A549 (cell line): ENCODE results near the gene CPEB4. TPM values are rescaled to one million over a fixed set of nuclear protein-coding genes. Genes with fewer than 3 reads are reported as not detected.

Experiments
- ATAC-seq, 2 experiments: fragments of 200-7000 bp in 1 of 2; fragments of >200 bp in 1 of 2; cut with Nextera tagmentation in 1 of 2; cut with Tn5 transposase in 1 of 2; 3 replicates each; pipeline versions ENCODE4 v1.8.0 to v1.9.1; 2018 to 2020; ENCODE audit warnings: mild to moderate bottlenecking in 1 of 2, moderate library complexity in 1 of 2
- CTCF ChIA-PET: fragments of 300-600 bp; sonication (Branson Sonifier 250); formaldehyde crosslinking; extraction: SDS; loops from one replicate; lab custom pipeline; 2021; ENCODE audit warnings: antibody characterized with exemption, inconsistent platforms; lab: Yijun Ruan, JAX
- POLR2A ChIA-PET: fragments of 350-600 bp; formaldehyde crosslinking; extraction: SDS; loops from one replicate; lab custom pipeline; 2021; ENCODE audit warnings: antibody characterized with exemption, inconsistent platforms; lab: Yijun Ruan, JAX
- DNase-seq, 2 experiments: peaks; one replicate each; pipeline versions ENCODE4 v3.0.0 to v3.0.0-alpha.2; 2011 to 2016; ENCODE audit warnings: low read depth in 1 of 2, low spot score in 1 of 2
- FAIRE-seq: peaks from 2 replicates; lab custom pipeline; 2011; peaks lifted over from hg19 to GRCh38; lab: Jason Lieb, UNC
- H3K27ac ChIP-seq, 2 experiments: fragments of >200 bp; sonication (Bioruptor Twin); formaldehyde crosslinking; 3 replicates each; pipeline ENCODE4 v1.5.1; 2016 to 2017
- H3K4me1 ChIP-seq: fragments of >200 bp; sonication (Bioruptor Twin); formaldehyde crosslinking; 3 replicates; pipeline ENCODE4 v1.6.1; 2016
- H3K4me2 ChIP-seq: fragments of >200 bp; sonication (Bioruptor Twin); formaldehyde crosslinking; 3 replicates; pipeline ENCODE4 v1.6.1; 2016
- H3K4me3 ChIP-seq: fragments of >200 bp; sonication (Bioruptor Twin); formaldehyde crosslinking; 3 replicates; pipeline ENCODE4 v1.5.1; 2016
- H3K9me3 ChIP-seq: fragments of >200 bp; sonication (Bioruptor Twin); formaldehyde crosslinking; 3 replicates; pipeline ENCODE4 v1.6.1; 2016
- BHLHE40 ChIP-seq: IDR thresholded peaks from 2 replicates; pipeline ENCODE4 v1.6.1; 2012; ENCODE audit warnings: low read depth, low read length, inconsistent platforms
- CBX2 ChIP-seq: fragments of 200-600 bp; sonication (generic); IDR thresholded peaks from 2 replicates; pipeline ENCODE4 v1.6.1; 2016; ENCODE audit warnings: low read depth, mild to moderate bottlenecking, borderline replicate concordance
- CBX8 ChIP-seq: fragments of 200-600 bp; sonication (generic); IDR thresholded peaks from 2 replicates; pipeline ENCODE4 v1.6.1; 2016
- CEBPB ChIP-seq, 2 experiments: fragments of >200 bp in 1 of 2; sonication (Bioruptor Twin) in 1 of 2; formaldehyde crosslinking in 1 of 2; IDR thresholded peaks; 2 replicates each; pipeline ENCODE4 v1.6.1; 2012 to 2016
- CHD2 ChIP-seq: fragments of 150-350 bp; IDR thresholded peaks from 2 replicates; pipeline ENCODE4 v1.6.1; 2014; ENCODE audit warnings: low read length; ENCODE audit not compliant: partially characterized antibody
- CHD4 ChIP-seq: fragments of 200-600 bp; sonication (generic); IDR thresholded peaks from 2 replicates; pipeline ENCODE4 v1.6.1; 2016; ENCODE audit warnings: antibody characterized with exemption, mild to moderate bottlenecking, borderline replicate concordance
- EHF ChIP-seq: fragments of 250-450 bp; sonication (Bioruptor Pico); IDR thresholded peaks from 2 replicates; pipeline ENCODE4 v1.5.0; 2020; ENCODE audit warnings: mild to moderate bottlenecking
- FOSB ChIP-seq: fragments of 250-450 bp; sonication (Bioruptor Pico); IDR thresholded peaks from 2 replicates; pipeline ENCODE4 v1.5.0; 2020; ENCODE audit warnings: mild to moderate bottlenecking, moderate library complexity
- FOSL2 ChIP-seq, 2 experiments: fragments of 450-650 bp in 1 of 2; fragments of >200 bp in 1 of 2; sonication (Bioruptor Twin) in 1 of 2; formaldehyde crosslinking; IDR thresholded peaks; 2 replicates each; pipeline versions ENCODE4 v1.5.0 to v1.6.1; 2016 to 2020; ENCODE audit warnings: mild to moderate bottlenecking in 1 of 2, moderate library complexity in 1 of 2
- FOXS1 ChIP-seq: fragments of 250-450 bp; sonication (Bioruptor Pico); IDR thresholded peaks from 2 replicates; pipeline ENCODE4 v1.5.0; 2020; ENCODE audit warnings: mild to moderate bottlenecking, moderate library complexity
- GATA3 ChIP-seq: IDR thresholded peaks from 2 replicates; pipeline ENCODE4 v1.6.1; 2012; ENCODE audit warnings: borderline replicate concordance
- HDAC2 ChIP-seq: fragments of 200-600 bp; sonication (generic); IDR thresholded peaks from 2 replicates; pipeline ENCODE4 v1.6.1; 2016
- HEYL ChIP-seq: fragments of 250-450 bp; sonication (Bioruptor Pico); IDR thresholded peaks from 2 replicates; pipeline ENCODE4 v1.8.0; 2021; ENCODE audit warnings: mild to moderate bottlenecking, moderate library complexity
- HOXB5 ChIP-seq: fragments of 250-450 bp; sonication (Bioruptor Pico); IDR thresholded peaks from 2 replicates; pipeline ENCODE4 v1.5.0; 2020; ENCODE audit warnings: mild to moderate bottlenecking, moderate library complexity
- JUNB ChIP-seq: fragments of >200 bp; sonication (Bioruptor Twin); formaldehyde crosslinking; IDR thresholded peaks from 2 replicates; pipeline ENCODE4 v1.6.1; 2016
- KDM1A ChIP-seq: fragments of 200-600 bp; sonication (generic); IDR thresholded peaks from 2 replicates; pipeline ENCODE4 v1.6.1; 2016; ENCODE audit warnings: low read depth, mild to moderate bottlenecking
- MAZ ChIP-seq: fragments of 150-350 bp; IDR thresholded peaks from 2 replicates; pipeline ENCODE4 v1.6.1; 2014; ENCODE audit warnings: antibody characterized with exemption, low read depth, low read length, borderline replicate concordance
- NFE2L2 ChIP-seq: fragments of 150-350 bp; conservative IDR thresholded peaks from 2 replicates; pipeline ENCODE4 v1.6.1; 2014; ENCODE audit warnings: low read length
- PHF8 ChIP-seq: fragments of 200-600 bp; sonication (generic); IDR thresholded peaks from 2 replicates; pipeline ENCODE4 v1.6.1; 2016; ENCODE audit warnings: low read depth, mild to moderate bottlenecking, antibody characterized with exemption, moderate library complexity, borderline replicate concordance
- POLR2A ChIP-seq: IDR thresholded peaks from 2 replicates; pipeline ENCODE4 v1.6.1; 2012; ENCODE audit warnings: mild to moderate bottlenecking, low read length
- POLR2AphosphoS2 ChIP-seq: conservative IDR thresholded peaks from 2 replicates; pipeline ENCODE4 v1.6.1; 2012; ENCODE audit warnings: low read length, improper control_type of control experiment, inconsistent platforms
- SMC3 ChIP-seq: fragments of >200 bp; sonication (Bioruptor Twin); formaldehyde crosslinking; IDR thresholded peaks from 3 replicates; pipeline ENCODE4 v1.6.1; 2018; ENCODE audit warnings: inconsistent platforms
- ZNF302 ChIP-seq: fragments of 250-450 bp; sonication (Bioruptor Pico); IDR thresholded peaks from 2 replicates; pipeline ENCODE4 v1.9.0; 2021; ENCODE audit warnings: inconsistent platforms, mild to moderate bottlenecking, moderate library complexity
- WGBS: methylation state at CpG from one replicate; pipeline ENCODE4 v1.1.6; 2017; ENCODE audit errors: missing lambda C conversion rate; 5-methylcytosine and 5-hydroxymethylcytosine counted together
- polyA plus RNA-seq, 4 experiments: library from polyadenylated mRNA; depleted of rRNA in 3 of 4; stranded (reverse); fragments of >200 nt; fragmentation: RNase III in 1 of 4; extraction: RNeasy Plus Mini Kit Qiagen cat#74134 plus additional on column Dnase treatment in 1 of 4; gene quantifications; 2 replicates in 3 of 4; 3 replicates in 1 of 4; pipeline ENCODE4 v1.2.3, GENCODE V29; 2011 to 2017
- TF ChIP-seq, protein P1 (sequence below): fragments of 150-350 bp; IDR thresholded peaks from 2 replicates; pipeline ENCODE4 v1.6.1; 2014; ENCODE audit warnings: low read depth, mild to moderate bottlenecking, low read length
- TF ChIP-seq, protein P2 (sequence below): fragments of >200 bp; sonication (Bioruptor Twin); formaldehyde crosslinking; IDR thresholded peaks from 2 replicates; pipeline ENCODE4 v1.6.1; 2016
- TF ChIP-seq, protein P3 (sequence below): fragments of 200-600 bp; sonication (generic); IDR thresholded peaks from 2 replicates; pipeline ENCODE4 v1.6.1; 2016; ENCODE audit warnings: antibody characterized with exemption, mild to moderate bottlenecking, moderate library complexity
- TF ChIP-seq, protein P4 (sequence below): IDR thresholded peaks from 2 replicates; pipeline ENCODE4 v1.6.1; 2012

CPEB4 gene
- polyA plus RNA-seq, 2 of the 4 experiments (the other 2 are of a cell fraction), result 11.4 to 50.0 TPM

DNA sequence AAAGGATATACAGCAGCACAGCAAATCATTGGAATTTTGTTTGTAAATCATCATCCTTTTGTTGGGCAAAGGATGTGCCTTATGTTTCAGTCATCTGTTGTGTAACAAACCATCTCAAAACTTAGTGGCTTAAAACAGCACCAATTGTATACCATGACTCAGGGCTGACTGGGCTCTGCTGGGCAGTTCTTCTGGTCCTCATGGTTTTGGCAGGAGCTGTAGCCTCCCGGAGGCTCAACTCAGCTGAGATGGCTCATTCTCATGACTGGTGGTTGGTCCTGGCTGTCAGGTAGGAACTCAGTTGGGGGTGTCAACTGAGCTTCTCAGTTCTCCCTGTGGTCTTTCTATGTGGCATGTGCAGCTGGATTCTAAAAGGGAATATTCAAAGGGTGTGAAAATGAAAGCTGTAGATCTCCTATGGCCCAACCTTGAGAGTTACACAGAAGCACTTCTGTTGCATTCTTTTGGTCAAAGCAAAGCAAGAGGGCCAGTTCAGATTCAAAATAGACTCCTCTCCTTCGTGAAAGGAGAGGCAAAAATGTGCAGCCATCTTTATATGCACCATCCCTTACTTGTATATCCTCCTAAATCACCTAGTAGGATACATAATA, 39.1 kb upstream of the CPEB4 start:
- no peak for ATAC-seq
- ChIA-PET POLR2A (no interaction called here), CTCF (interaction anchor here (0.6 to 1.1 kb wide), 2 partner anchors 10 to 345 kb away, joined by 3 read pairs; no protein-coding TSS in a partner anchor)
- Histone ChIP-seq H3K27ac (no peak overlapping the region), H3K9me3 (peaks cover 26% of the 10 kb centered on the region; the same call in 2 of the 3 replicates), H3K4me3 (no peak overlapping the region), H3K4me2 (no peak overlapping the region), H3K4me1 (peaks cover under 1% of the 10 kb centered on the region; the same call in 1 of the 3 replicates)
- WGBS, result 51% methylated on average over 2 of the region's 2 CpGs
- DNase-seq, result no peak
- no peak for TF ChIP-seq KDM1A
- no peak for TF ChIP-seq FOSL2 (IDR thresholded peaks at IDR 0.05)
- 0 out of 2 replicates have a peak, but pooled peaks have one; percentile 3 for TF ChIP-seq FOSL2 (CRISPR knock-in tag; IDR thresholded peaks at IDR 0.05)
- no peak for TF ChIP-seq ZNF302 (CRISPR knock-in tag)
- FAIRE-seq, result no peak

DNA sequence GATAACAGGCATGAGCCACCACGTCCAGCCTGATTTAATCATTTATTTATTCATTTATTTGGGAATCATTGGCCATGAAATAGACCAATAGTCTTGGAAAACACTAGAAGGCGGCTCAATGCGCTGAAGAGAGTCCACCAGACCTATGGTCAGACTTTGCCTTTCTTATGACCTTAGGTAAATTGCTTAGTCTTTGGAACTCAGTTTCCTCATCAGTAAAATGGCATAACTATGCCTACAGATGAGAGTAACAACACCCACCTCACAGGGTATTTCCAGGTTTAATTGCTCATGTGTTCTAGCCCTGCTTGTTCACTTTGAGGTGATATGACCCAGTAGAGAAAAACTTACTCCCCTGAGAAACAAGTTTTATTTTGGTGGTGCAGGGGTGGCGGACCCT, 38.2 kb upstream of the CPEB4 start:
- DNase-seq, result no peak
- peaks cover 6% of the 10 kb centered on the region; the same call in 1 of the 3 replicates for H3K4me1 ChIP-seq
- 81% methylated on average over 4 of the region's 4 CpGs for WGBS
- CTCF ChIA-PET, result interaction anchor here (0.6 to 1.3 kb wide), 2 partner anchors 30 to 346 kb away, joined by 3 read pairs; no protein-coding TSS in a partner anchor
- POLR2A ChIA-PET, result no interaction called here
- H3K27ac ChIP-seq, result no peak overlapping the region
- TF ChIP-seq EHF (CRISPR knock-in tag), result no peak
- TF ChIP-seq CHD4, result no peak
- TF ChIP-seq HOXB5 (CRISPR knock-in tag), result no peak
- TF ChIP-seq CHD2, result no peak
- no peak for TF ChIP-seq CEBPB (IDR thresholded peaks at IDR 0.05)
- no peak for TF ChIP-seq HEYL (CRISPR knock-in tag)
- TF ChIP-seq SMC3, result no peak
- TF ChIP-seq POLR2AphosphoS2, result no peak
- TF ChIP-seq GATA3, result no peak
- TF ChIP-seq ZNF302 (CRISPR knock-in tag), result no peak
- TF ChIP-seq, protein P1, sequence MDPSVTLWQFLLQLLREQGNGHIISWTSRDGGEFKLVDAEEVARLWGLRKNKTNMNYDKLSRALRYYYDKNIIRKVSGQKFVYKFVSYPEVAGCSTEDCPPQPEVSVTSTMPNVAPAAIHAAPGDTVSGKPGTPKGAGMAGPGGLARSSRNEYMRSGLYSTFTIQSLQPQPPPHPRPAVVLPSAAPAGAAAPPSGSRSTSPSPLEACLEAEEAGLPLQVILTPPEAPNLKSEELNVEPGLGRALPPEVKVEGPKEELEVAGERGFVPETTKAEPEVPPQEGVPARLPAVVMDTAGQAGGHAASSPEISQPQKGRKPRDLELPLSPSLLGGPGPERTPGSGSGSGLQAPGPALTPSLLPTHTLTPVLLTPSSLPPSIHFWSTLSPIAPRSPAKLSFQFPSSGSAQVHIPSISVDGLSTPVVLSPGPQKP, result no peak
- no peak for TF ChIP-seq FOXS1 (CRISPR knock-in tag)
- no peak for TF ChIP-seq BHLHE40
- TF ChIP-seq CBX2, result no peak
- TF ChIP-seq, protein P2, sequence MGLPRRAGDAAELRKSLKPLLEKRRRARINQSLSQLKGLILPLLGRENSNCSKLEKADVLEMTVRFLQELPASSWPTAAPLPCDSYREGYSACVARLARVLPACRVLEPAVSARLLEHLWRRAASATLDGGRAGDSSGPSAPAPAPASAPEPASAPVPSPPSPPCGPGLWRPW, result no peak
- TF ChIP-seq, all 56 proteins: peak for 0
- ATAC-seq, result no peak
- no peak overlapping the region for H3K4me2 ChIP-seq
- no peak for FAIRE-seq
- no peak overlapping the region for H3K4me3 ChIP-seq
- H3K9me3 ChIP-seq, result peaks cover 26% of the 10 kb centered on the region; the same call in 2 of the 3 replicates

DNA sequence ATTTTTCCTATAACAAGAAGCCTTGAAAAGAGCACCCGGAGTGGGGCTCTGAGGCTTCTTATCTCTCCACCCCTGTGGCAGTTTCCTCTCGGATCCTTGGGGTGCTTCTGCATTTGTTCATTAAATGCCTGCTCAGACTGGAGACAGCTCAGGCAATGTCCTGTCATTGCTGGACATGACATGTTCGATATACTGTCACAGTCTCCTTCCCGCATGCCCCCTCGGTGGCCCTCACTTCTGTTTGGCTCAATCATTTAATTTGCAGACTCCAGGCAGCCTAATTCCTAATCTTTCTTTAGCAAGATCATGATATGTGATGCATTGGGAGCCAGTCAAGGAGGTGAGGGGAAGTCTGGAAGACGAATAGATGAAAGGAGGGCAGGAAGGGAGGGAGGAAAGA, 37.5 kb upstream of the CPEB4 start:
- DNase-seq (no peak), FAIRE-seq (no peak), ATAC-seq (no peak)
- CTCF ChIA-PET, result interaction anchor here (1.3 to 1.5 kb wide), 3 partner anchors 12 to 29 kb away, joined by 3 to 5 read pairs (median 4); no protein-coding TSS in a partner anchor
- H3K9me3 ChIP-seq, result peaks cover 26% of the 10 kb centered on the region; the same call in 2 of the 3 replicates
- H3K4me2 ChIP-seq, result no peak overlapping the region
- H3K4me1 ChIP-seq, result peaks cover 6% of the 10 kb centered on the region; the same call in 1 of the 3 replicates
- POLR2A ChIA-PET, result no interaction called here
- 70% methylated on average over 6 of the region's 6 CpGs for WGBS
- H3K27ac ChIP-seq, result no peak overlapping the region
- no peak overlapping the region for H3K4me3 ChIP-seq
- TF ChIP-seq PHF8, result no peak
- no peak for TF ChIP-seq POLR2A
- TF ChIP-seq KDM1A, result no peak
- no peak for TF ChIP-seq CBX8
- TF ChIP-seq, protein P1, result no peak
- TF ChIP-seq HDAC2, result no peak
- TF ChIP-seq NFE2L2, result no peak
- no peak for TF ChIP-seq EHF (CRISPR knock-in tag)
- TF ChIP-seq MAZ, result no peak
- TF ChIP-seq FOSB, result no peak
- TF ChIP-seq, protein P3, sequence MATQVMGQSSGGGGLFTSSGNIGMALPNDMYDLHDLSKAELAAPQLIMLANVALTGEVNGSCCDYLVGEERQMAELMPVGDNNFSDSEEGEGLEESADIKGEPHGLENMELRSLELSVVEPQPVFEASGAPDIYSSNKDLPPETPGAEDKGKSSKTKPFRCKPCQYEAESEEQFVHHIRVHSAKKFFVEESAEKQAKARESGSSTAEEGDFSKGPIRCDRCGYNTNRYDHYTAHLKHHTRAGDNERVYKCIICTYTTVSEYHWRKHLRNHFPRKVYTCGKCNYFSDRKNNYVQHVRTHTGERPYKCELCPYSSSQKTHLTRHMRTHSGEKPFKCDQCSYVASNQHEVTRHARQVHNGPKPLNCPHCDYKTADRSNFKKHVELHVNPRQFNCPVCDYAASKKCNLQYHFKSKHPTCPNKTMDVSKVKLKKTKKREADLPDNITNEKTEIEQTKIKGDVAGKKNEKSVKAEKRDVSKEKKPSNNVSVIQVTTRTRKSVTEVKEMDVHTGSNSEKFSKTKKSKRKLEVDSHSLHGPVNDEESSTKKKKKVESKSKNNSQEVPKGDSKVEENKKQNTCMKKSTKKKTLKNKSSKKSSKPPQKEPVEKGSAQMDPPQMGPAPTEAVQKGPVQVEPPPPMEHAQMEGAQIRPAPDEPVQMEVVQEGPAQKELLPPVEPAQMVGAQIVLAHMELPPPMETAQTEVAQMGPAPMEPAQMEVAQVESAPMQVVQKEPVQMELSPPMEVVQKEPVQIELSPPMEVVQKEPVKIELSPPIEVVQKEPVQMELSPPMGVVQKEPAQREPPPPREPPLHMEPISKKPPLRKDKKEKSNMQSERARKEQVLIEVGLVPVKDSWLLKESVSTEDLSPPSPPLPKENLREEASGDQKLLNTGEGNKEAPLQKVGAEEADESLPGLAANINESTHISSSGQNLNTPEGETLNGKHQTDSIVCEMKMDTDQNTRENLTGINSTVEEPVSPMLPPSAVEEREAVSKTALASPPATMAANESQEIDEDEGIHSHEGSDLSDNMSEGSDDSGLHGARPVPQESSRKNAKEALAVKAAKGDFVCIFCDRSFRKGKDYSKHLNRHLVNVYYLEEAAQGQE, result no peak
- TF ChIP-seq JUNB, result no peak
- TF ChIP-seq, protein P4, sequence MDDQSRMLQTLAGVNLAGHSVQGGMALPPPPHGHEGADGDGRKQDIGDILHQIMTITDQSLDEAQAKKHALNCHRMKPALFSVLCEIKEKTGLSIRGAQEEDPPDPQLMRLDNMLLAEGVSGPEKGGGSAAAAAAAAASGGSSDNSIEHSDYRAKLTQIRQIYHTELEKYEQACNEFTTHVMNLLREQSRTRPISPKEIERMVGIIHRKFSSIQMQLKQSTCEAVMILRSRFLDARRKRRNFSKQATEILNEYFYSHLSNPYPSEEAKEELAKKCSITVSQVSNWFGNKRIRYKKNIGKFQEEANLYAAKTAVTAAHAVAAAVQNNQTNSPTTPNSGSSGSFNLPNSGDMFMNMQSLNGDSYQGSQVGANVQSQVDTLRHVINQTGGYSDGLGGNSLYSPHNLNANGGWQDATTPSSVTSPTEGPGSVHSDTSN, result no peak
- TF ChIP-seq FOSL2 (IDR thresholded peaks at IDR 0.05), result no peak
- TF ChIP-seq FOSL2 (CRISPR knock-in tag; IDR thresholded peaks at IDR 0.05), result no peak
